ENCODE data around the gene CORO2B.

CORO2B gene

GRCh38 chr15:68593828-68594532 lies 15.2 kb downstream of the CORO2B start:
- Histone ChIP-seq H3K4me3 (ENCODE audit: insufficient read depth, low read length, poor library complexity, severe bottlenecking) (no peak overlapping the region), H3K4me2 (ENCODE audit: low read depth, low read length, poor library complexity, severe bottlenecking) (no peak overlapping the region), H4K20me1 (ENCODE audit: low read depth, low read length) (no peaks in the 10 kb centered on the region), H3F3A (ENCODE audit: insufficient read depth) (no peaks in the 10 kb centered on the region), H3K9me3 (ENCODE audit: insufficient read depth, low read length) (no peaks in the 10 kb centered on the region), H3K27me3 (ENCODE audit: low read length) (no peaks in the 10 kb centered on the region), H3K9me2 (replicated peaks; ENCODE audit: insufficient read depth, low read length) (no peaks in the 10 kb centered on the region), H3K27ac (ENCODE audit: low read depth, low read length) (no peak overlapping the region), H2AFZ (ENCODE audit: low read depth, low read length, severe bottlenecking) (no peak overlapping the region), H3K36me3 (ENCODE audit: low read length) (no peaks in the 10 kb centered on the region), H3K9ac (ENCODE audit: low read length) (no peak overlapping the region), H3K79me2 (ENCODE audit: insufficient read depth, low read length) (no peaks in the 10 kb centered on the region)
- TF ChIP-seq CTCF (IDR thresholded peaks at IDR 0.05; ENCODE audit: insufficient read depth, low read length, poor library complexity, severe bottlenecking) (no peak), EZH2phosphoT487 (conservative IDR thresholded peaks at IDR 0.05; ENCODE audit: low read length) (no peak)

GRCh38 chr15:68594533-68595259 lies 15.9 kb downstream of the CORO2B start:
- no peaks in the 10 kb centered on the region for H3K79me2 ChIP-seq (ENCODE audit: insufficient read depth, low read length)
- no peak overlapping the region for H3K4me3 ChIP-seq (ENCODE audit: insufficient read depth, low read length, poor library complexity, severe bottlenecking)
- no peaks in the 10 kb centered on the region for H3K9me2 ChIP-seq (replicated peaks; ENCODE audit: insufficient read depth, low read length)
- H3F3A ChIP-seq (ENCODE audit: insufficient read depth) = no peaks in the 10 kb centered on the region
- TF ChIP-seq EZH2phosphoT487 (conservative IDR thresholded peaks at IDR 0.05; ENCODE audit: low read length) (no peak), CTCF (IDR thresholded peaks at IDR 0.05; ENCODE audit: insufficient read depth, low read length, poor library complexity, severe bottlenecking) (no peak)
- H3K27me3 ChIP-seq (ENCODE audit: low read length) = no peaks in the 10 kb centered on the region
- no peak overlapping the region for H3K4me2 ChIP-seq (ENCODE audit: low read depth, low read length, poor library complexity, severe bottlenecking)
- H3K27ac ChIP-seq (ENCODE audit: low read depth, low read length) = no peak overlapping the region
- no peaks in the 10 kb centered on the region for H4K20me1 ChIP-seq (ENCODE audit: low read depth, low read length)
- no peaks in the 10 kb centered on the region for H3K9me3 ChIP-seq (ENCODE audit: insufficient read depth, low read length)
- no peak overlapping the region for H2AFZ ChIP-seq (ENCODE audit: low read depth, low read length, severe bottlenecking)
- no peaks in the 10 kb centered on the region for H3K36me3 ChIP-seq (ENCODE audit: low read length)
- no peak overlapping the region for H3K9ac ChIP-seq (ENCODE audit: low read length)

- Histone ChIP-seq H3K9me3 (ENCODE audit: insufficient read depth, low read length) (no peaks in the 10 kb centered on the region), H3K27me3 (ENCODE audit: low read length) (no peaks in the 10 kb centered on the region), H3F3A (ENCODE audit: insufficient read depth) (no peaks in the 10 kb centered on the region), H3K4me2 (ENCODE audit: low read depth, low read length, poor library complexity, severe bottlenecking) (no peak overlapping the region), H3K36me3 (ENCODE audit: low read length) (no peaks in the 10 kb centered on the region), H4K20me1 (ENCODE audit: low read depth, low read length) (no peaks in the 10 kb centered on the region), H3K79me2 (ENCODE audit: insufficient read depth, low read length) (no peaks in the 10 kb centered on the region), H3K9ac (ENCODE audit: low read length) (no peak overlapping the region), H3K27ac (ENCODE audit: low read depth, low read length) (no peak overlapping the region), H2AFZ (ENCODE audit: low read depth, low read length, severe bottlenecking) (no peak overlapping the region), H3K9me2 (replicated peaks; ENCODE audit: insufficient read depth, low read length) (no peaks in the 10 kb centered on the region), H3K4me3 (ENCODE audit: insufficient read depth, low read length, poor library complexity, severe bottlenecking) (no peak overlapping the region)
- TF ChIP-seq EZH2phosphoT487 (conservative IDR thresholded peaks at IDR 0.05; ENCODE audit: low read length) = no peak
Observed at GRCh38 chr15:68595260-68595564, 16.4 kb downstream of the CORO2B start.

- Histone ChIP-seq H3K79me2 (ENCODE audit: insufficient read depth, low read length) (no peaks in the 10 kb centered on the region), H3F3A (ENCODE audit: insufficient read depth) (no peaks in the 10 kb centered on the region), H3K36me3 (ENCODE audit: low read length) (no peaks in the 10 kb centered on the region), H3K4me2 (ENCODE audit: low read depth, low read length, poor library complexity, severe bottlenecking) (no peak overlapping the region), H3K9me2 (replicated peaks; ENCODE audit: insufficient read depth, low read length) (no peaks in the 10 kb centered on the region), H3K9me3 (ENCODE audit: insufficient read depth, low read length) (no peaks in the 10 kb centered on the region), H2AFZ (ENCODE audit: low read depth, low read length, severe bottlenecking) (no peak overlapping the region), H4K20me1 (ENCODE audit: low read depth, low read length) (no peaks in the 10 kb centered on the region), H3K9ac (ENCODE audit: low read length) (no peak overlapping the region), H3K27ac (ENCODE audit: low read depth, low read length) (no peak overlapping the region), H3K27me3 (ENCODE audit: low read length) (no peaks in the 10 kb centered on the region), H3K4me3 (ENCODE audit: insufficient read depth, low read length, poor library complexity, severe bottlenecking) (no peak overlapping the region)
- TF ChIP-seq EZH2phosphoT487 (conservative IDR thresholded peaks at IDR 0.05; ENCODE audit: low read length) (no peak), CTCF (IDR thresholded peaks at IDR 0.05; ENCODE audit: insufficient read depth, low read length, poor library complexity, severe bottlenecking) (no peak)
Observed at GRCh38 chr15:68595761-68596160, 17.0 kb downstream of the CORO2B start.
